ENCODE measurements around the gene CDKAL1.

DNA sequence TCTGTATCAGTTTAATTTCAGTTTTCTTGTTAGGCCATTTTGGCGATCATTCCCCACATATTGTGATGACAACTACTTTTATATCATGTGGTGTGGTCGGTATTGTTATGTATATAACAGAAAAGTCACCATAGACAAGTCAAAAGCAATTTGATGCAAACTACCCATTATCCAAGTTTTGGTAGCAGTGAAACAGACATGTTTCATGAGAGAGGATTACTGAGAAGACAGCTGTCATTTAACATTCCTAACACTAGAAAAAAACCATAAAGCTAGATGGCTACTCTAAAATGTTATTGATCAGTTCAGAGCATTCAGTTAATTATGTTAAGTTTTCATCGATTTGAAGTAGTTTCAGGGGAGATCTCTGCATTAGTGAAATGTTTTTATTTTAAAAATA is 597.1 kb downstream of the CDKAL1 start:
- TF ChIP-seq POLR2A (IDR thresholded peaks at IDR 0.05; ENCODE audit: low read depth, low read length) (no peak), ETV6 (conservative IDR thresholded peaks at IDR 0.05 in 1 of 2, IDR thresholded peaks at IDR 0.05 in 1 of 2; ENCODE audit: borderline replicate concordance in 1 of 2, low read depth in 1 of 2) (no peak), SMARCA5 (IDR thresholded peaks at IDR 0.05) (no peak), EZH2 (IDR thresholded peaks at IDR 0.05; ENCODE audit: borderline replicate concordance, control insufficient read depth, low read depth, low read length) (no peak), PAX5 (IDR thresholded peaks at IDR 0.05; ENCODE audit: borderline replicate concordance, low read depth, low read length) (no peak)
